ENCODE measurements around the gene COMT. TPM values are rescaled to one million over a fixed set of nuclear protein-coding genes. Genes with fewer than 3 reads are reported as not detected.

The COMT gene
- total RNA-seq, 1 experiment from 2014 or later = 1.7 TPM

DNA sequence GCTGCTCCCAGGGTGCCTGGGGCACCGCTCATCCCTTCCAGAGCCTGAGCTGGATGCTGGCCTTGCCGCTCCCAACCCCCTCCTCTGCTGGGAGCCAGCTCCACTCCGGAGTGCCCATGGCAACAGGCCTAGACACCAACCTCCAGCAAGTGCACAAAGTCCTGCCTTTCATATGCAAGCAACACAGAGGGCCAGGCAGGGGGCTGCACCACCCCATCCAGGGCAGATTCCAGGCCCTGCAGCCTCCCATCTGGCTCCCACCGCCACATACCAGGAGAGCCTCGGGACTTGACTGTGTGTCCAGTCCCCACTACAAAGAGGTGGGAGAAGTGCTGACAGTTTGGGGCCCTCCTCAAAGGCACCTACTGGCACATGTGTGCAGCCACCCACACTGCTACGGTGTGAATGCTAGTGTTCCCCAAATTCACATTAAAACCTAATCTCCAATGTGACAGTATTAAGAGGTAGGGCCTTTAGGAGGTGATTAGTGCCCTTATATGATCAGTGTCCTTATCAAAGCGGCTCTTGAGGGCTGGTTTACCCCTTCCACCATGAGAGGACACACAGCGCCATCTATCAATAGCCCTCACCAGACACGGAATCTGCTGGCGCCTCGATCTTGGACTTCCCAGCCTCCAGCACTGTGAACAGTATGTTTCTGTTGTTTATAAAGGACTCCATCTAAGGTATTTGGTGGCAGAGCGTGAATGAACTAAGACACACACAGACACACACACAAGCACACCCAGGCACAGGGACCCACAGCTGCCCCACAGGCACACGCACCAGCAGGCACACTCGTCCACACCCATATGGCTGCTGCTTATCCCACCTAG lies 58.9 kb downstream of the COMT start:
- no peaks in the 10 kb centered on the region for H3K36me3 ChIP-seq (replicated peaks; ENCODE audit: control insufficient read depth, insufficient read depth, low read length)
- no peaks in the 10 kb centered on the region for H3K27me3 ChIP-seq (ENCODE audit: control insufficient read depth, insufficient read depth, low read length)
- peak; percentile 85 for DNase-seq
- no peak overlapping the region for H3K4me3 ChIP-seq (ENCODE audit: insufficient read depth, low read depth, low read length)

DNA sequence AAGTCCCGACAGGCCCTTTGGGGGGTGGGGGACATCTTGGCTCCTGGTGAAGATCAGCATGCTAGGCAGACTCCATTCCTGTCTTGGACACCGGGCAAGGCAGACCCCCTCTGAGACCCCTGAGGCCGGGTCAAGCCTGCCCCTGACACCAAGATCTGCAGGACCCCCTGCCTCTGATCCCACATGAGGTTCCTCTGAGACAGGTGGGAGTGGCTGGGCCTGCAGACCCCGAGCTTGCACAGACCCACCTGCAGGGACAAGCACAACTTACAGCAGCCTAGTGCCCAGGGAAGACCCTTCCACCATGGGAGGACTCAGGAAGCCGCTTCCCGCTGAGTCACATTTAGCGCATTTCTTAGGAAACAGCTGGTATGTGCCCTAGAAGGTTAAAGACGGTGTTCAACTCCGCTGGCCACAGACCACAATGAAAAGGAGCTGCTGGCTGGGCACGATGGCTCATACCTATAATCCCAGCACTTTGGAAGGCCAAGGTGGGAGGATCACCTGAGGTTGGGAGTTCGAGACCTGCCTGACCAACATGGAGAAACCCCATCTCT lies 59.6 kb downstream of the COMT start:
- no peaks in the 10 kb centered on the region for H3K27me3 ChIP-seq (ENCODE audit: control insufficient read depth, insufficient read depth, low read length)
- H3K4me3 ChIP-seq (ENCODE audit: insufficient read depth, low read depth, low read length) = no peak overlapping the region
- no peaks in the 10 kb centered on the region for H3K36me3 ChIP-seq (replicated peaks; ENCODE audit: control insufficient read depth, insufficient read depth, low read length)
- DNase-seq = no peak

DNA sequence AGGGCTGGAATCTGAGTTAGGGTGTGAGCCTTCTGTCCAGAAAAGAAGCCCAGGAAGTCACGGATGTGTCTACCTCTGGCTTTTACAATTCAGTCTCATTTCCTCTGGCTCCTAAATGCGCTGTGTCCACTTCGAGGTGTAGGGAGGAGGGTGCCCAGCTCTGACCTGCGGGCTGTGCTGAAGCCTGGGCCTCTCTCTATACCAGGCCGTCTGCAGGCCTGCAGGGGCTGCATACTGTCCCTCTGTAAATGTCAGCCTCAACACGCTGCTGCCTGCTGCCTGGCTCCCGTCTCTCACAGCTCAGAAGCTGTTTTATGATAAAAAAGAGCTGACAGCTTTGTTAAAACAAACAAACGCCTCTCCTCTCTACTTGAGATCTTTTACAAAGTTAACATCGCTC lies 60.6 kb downstream of the COMT start:
- Histone ChIP-seq H3K36me3 (replicated peaks; ENCODE audit: control insufficient read depth, insufficient read depth, low read length) (no peaks in the 10 kb centered on the region), H3K27me3 (ENCODE audit: control insufficient read depth, insufficient read depth, low read length) (no peaks in the 10 kb centered on the region), H3K4me3 (ENCODE audit: insufficient read depth, low read depth, low read length) (no peak overlapping the region)
- no peak for DNase-seq

DNA sequence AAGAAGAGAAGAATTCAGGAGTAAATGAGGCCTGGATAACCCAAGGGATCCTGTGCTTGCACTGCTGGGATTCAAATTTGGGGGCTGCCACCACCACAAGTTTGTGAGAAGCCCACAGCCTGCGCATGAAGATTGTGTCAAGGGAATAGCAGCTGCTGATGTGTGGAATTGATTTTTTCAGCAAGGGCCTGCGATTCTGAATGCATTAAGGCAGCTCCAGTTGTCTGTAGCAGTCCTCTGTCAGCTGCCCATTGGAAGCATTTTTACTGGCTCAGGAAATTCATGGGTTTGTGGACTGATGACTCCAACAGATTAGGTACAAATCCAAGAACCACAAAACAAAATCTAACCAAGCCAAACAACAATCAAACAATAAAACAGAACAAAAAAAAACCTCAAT lies 61.1 kb downstream of the COMT start:
- Histone ChIP-seq H3K4me3 (ENCODE audit: insufficient read depth, low read depth, low read length) (no peak overlapping the region), H3K36me3 (replicated peaks; ENCODE audit: control insufficient read depth, insufficient read depth, low read length) (no peaks in the 10 kb centered on the region), H3K27me3 (ENCODE audit: control insufficient read depth, insufficient read depth, low read length) (no peaks in the 10 kb centered on the region)
- DNase-seq = no peak

- no peak overlapping the region for H3K4me3 ChIP-seq (ENCODE audit: insufficient read depth, low read depth, low read length)
- H3K36me3 ChIP-seq (replicated peaks; ENCODE audit: control insufficient read depth, insufficient read depth, low read length) = no peaks in the 10 kb centered on the region
These were observed 61.7 kb downstream of the COMT start for GRCh38 chr22:20003304-20003703.

DNA sequence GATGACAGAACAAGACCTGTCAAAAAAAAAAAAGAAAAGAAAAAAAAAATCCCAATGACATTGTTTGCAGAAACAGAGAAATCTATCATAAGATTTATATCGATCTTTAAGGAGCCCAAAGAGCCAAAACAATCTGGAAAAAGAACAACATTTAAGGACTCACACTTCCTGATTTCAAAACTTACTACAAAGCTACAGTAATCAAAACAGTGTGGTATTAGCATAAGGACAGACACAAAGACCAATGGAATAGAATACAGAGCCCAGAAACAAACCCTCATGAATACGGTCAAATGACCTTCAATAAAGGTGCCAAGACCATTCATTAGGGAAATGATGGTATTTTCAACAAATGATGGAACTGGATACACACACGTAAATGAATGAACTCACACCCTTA lies 62.9 kb downstream of the COMT start:
- H3K4me3 ChIP-seq (ENCODE audit: insufficient read depth, low read depth, low read length) = no peak overlapping the region
- DNase-seq = no peak
- H3K36me3 ChIP-seq (replicated peaks; ENCODE audit: control insufficient read depth, insufficient read depth, low read length) = no peaks in the 10 kb centered on the region
- no peaks in the 10 kb centered on the region for H3K27me3 ChIP-seq (ENCODE audit: control insufficient read depth, insufficient read depth, low read length)

More at GRCh38 chr22:20003304-20003703, 61.7 kb downstream of the COMT start:
- no peaks in the 10 kb centered on the region for H3K27me3 ChIP-seq (ENCODE audit: control insufficient read depth, insufficient read depth, low read length)
- DNase-seq = no peak

- no peak for DNase-seq
- Histone ChIP-seq H3K4me3 (ENCODE audit: insufficient read depth, low read depth, low read length) (no peak overlapping the region), H3K36me3 (replicated peaks; ENCODE audit: control insufficient read depth, insufficient read depth, low read length) (no peaks in the 10 kb centered on the region), H3K27me3 (ENCODE audit: control insufficient read depth, insufficient read depth, low read length) (no peaks in the 10 kb centered on the region)
These were observed 66.8 kb downstream of the COMT start for GRCh38 chr22:20008221-20008995.

DNA sequence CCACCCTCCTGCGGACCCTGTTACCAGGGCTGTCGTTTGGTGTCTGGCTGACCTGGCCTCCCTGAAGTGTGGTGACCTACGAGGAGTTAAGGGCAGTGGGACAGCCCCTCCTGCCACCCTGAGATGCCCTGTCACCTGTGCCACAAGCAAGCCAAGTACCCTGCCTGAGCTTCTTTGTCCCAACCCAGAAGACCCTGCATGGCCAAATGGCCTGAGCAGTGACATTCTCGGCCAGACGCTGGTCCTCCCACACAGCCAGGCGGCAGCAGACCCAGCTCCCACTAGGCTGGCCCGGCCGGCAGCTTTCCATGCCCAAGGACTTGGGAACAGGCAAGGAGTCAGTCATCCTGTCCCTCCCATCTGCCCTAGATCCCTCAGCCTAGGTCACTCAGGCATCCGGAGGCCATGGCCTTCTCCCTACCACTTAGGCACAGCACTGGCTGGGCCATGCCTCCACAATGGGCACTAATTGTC lies 67.5 kb downstream of the COMT start:
- Histone ChIP-seq H3K27me3 (ENCODE audit: control insufficient read depth, insufficient read depth, low read length) (no peaks in the 10 kb centered on the region), H3K4me3 (ENCODE audit: insufficient read depth, low read depth, low read length) (no peak overlapping the region), H3K36me3 (replicated peaks; ENCODE audit: control insufficient read depth, insufficient read depth, low read length) (no peaks in the 10 kb centered on the region)
- no peak for DNase-seq

DNA sequence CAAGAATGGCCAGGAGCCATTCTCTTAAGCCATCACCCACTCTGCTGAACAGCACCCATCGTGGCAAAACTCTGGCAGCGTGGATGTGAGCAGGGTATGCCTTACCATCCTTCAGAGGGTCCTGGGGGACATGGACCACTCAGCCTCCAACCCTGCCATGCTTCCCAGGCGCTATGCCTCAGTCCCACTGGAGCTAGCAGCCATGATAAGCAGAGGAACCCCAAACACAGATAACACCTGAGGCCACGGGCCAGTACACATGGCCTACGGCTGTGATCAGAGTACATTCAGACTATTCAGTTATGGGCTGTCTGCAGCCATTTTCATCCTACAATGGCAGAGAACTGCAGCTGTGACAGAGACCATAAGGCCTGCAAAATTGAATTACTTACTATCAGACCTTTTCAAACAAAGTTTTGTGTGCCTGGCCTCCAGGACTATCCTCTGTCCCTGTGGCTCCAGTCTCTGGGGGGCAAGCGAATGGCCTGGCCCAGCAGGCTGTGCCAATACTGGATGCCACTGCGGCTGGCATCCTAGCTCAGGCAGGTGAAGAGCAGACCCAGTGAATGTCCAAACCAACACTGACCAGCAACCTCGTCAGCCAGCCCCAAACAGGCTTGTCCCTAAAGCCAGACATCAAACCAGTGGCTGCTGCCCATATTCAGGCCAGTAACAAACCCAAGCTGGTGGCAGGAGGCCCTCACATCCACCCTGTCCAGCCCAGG lies 68.2 kb downstream of the COMT start:
- peaks cover 2% of the 10 kb centered on the region; the same call in 1 of the 2 replicates for H3K27me3 ChIP-seq (ENCODE audit: control insufficient read depth, insufficient read depth, low read length)
- H3K4me3 ChIP-seq (ENCODE audit: insufficient read depth, low read depth, low read length) = no peak overlapping the region
- DNase-seq = no peak
- H3K36me3 ChIP-seq (replicated peaks; ENCODE audit: control insufficient read depth, insufficient read depth, low read length) = no peaks in the 10 kb centered on the region

GRCh38 chr22:20010307-20011122 lies 68.9 kb downstream of the COMT start:
- no peaks in the 10 kb centered on the region for H3K36me3 ChIP-seq (replicated peaks; ENCODE audit: control insufficient read depth, insufficient read depth, low read length)
- no peak for DNase-seq
- H3K4me3 ChIP-seq (ENCODE audit: insufficient read depth, low read depth, low read length) = no peak overlapping the region
- peaks cover 9% of the 10 kb centered on the region for H3K27me3 ChIP-seq (ENCODE audit: control insufficient read depth, insufficient read depth, low read length)

- no peaks in the 10 kb centered on the region for H3K36me3 ChIP-seq (replicated peaks; ENCODE audit: control insufficient read depth, insufficient read depth, low read length)
- no peak overlapping the region for H3K4me3 ChIP-seq (ENCODE audit: insufficient read depth, low read depth, low read length)
- H3K27me3 ChIP-seq (ENCODE audit: control insufficient read depth, insufficient read depth, low read length) = peaks cover 17% of the 10 kb centered on the region
- no peak for DNase-seq
These were observed 69.8 kb downstream of the COMT start for GRCh38 chr22:20011123-20011992.

DNA sequence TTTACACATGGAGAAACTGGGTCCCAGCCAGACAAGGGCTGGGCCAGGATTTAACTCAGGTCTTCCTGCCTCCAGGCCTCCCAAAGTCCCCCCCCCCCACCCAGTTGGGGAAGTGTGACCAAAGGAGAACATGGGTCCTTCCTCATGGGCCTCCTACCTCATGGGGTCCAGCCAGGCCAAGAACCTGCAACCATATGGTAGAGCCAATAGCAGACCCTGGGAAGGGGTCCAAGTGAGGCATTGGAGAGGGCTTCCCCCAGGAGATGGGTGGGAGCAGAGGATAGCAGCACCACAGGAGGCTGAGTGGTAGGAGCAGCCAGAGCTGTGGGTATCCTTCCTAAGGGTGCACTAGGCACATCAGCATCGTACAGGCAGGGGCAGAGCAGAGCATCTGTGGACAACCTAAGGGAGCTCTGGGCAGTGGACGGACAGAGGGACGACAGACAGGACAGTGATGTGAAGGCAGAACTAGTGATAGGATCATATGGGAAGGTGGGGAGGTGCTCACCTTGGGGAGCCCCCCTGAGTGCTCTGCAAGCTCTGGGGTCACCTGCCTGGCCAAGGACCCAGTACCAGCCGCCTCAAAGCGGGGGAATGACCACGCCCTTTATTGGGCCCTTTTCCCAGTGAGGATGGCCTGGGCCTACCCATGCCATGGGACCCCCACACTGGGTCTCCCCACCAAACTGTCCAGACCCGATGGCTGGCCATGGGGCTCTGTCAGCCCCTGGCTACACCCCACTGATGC lies 70.6 kb downstream of the COMT start:
- no peak overlapping the region for H3K4me3 ChIP-seq (ENCODE audit: insufficient read depth, low read depth, low read length)

More for the DNA sequence above, 70.6 kb downstream of the COMT start:
- no peak for DNase-seq
- peaks cover 21% of the 10 kb centered on the region for H3K27me3 ChIP-seq (ENCODE audit: control insufficient read depth, insufficient read depth, low read length)
- no peaks in the 10 kb centered on the region for H3K36me3 ChIP-seq (replicated peaks; ENCODE audit: control insufficient read depth, insufficient read depth, low read length)

Data from H7 (cell line).